Stomach (tissue), 9 donors: ENCODE results near the gene STXBP6. TPM values are rescaled to one million over a fixed set of nuclear protein-coding genes. Genes with fewer than 3 reads are reported as not detected.
"Not testable (repeated sequence)": the region's sequence is repeated elsewhere in the genome, so short reads cannot be mapped to it uniquely, and the experiment has no call there.

ENCODE experiments used
- DNase-seq, 2 donors: peaks; one replicate each; pipeline versions ENCODE4 v3.0.0 to v3.0.0-alpha.2; 2013 to 2019
- H3K27ac ChIP-seq, 5 donors: fragments of 200-600 bp in 4 of 5; sonication (generic) in 4 of 5; one replicate each; pipeline ENCODE4 v1.5.1; 2013 to 2019; ENCODE audit warnings: mild to moderate bottlenecking in 1 of 5, moderate library complexity in 1 of 5
- H3K27me3 ChIP-seq, 3 donors: fragments of 200-600 bp; sonication (generic); one replicate each; pipeline ENCODE4 v1.5.1; 2017 to 2019; ENCODE audit warnings: mixed run types in 1 of 3
- H3K36me3 ChIP-seq, 4 donors: fragments of 200-600 bp; sonication (generic); 1 replicate in 3 of 4; 2 replicates in 1 of 4; pipeline ENCODE4 v1.5.1; 2016 to 2019
- H3K4me1 ChIP-seq, 4 donors: fragments of 200-600 bp; sonication (generic); one replicate each; pipeline ENCODE4 v1.5.1; 2016 to 2019
- H3K4me3 ChIP-seq, 4 donors: fragments of 200-600 bp; sonication (generic) in 3 of 4; one replicate each; pipeline ENCODE4 v1.5.1; 2016 to 2019; ENCODE audit warnings: mild to moderate bottlenecking in 1 of 4
- H3K9me3 ChIP-seq, 4 donors: fragments of 200-600 bp; sonication (generic); one replicate each; pipeline ENCODE4 v1.5.1; 2016 to 2019
- EP300 ChIP-seq: sonication (generic); formaldehyde crosslinking; IDR thresholded peaks from one replicate; pipeline ENCODE4 v1.6.1; 2017; ENCODE audit warnings: antibody characterized with exemption
- POLR2A ChIP-seq, 4 donors: fragments of 450-650 bp; IDR thresholded peaks; one replicate each; pipeline ENCODE4 v1.6.1; 2016; ENCODE audit warnings: antibody characterized with exemption in 4 of 4, control low read depth in 2 of 4, mild to moderate bottlenecking in 1 of 4, moderate library complexity in 1 of 4
- POLR2AphosphoS5 ChIP-seq, 3 donors: sonication (generic); formaldehyde crosslinking; IDR thresholded peaks; one replicate each; pipeline ENCODE4 v1.6.1; 2016; ENCODE audit warnings: antibody characterized with exemption in 3 of 3
- WGBS, 5 donors: extraction: QIAGEN DNeasy Blood & Tissue Kit in 3 of 5; methylation state at CpG; one replicate each; pipeline versions ENCODE4 v1.1.5 to v1.1.7; 2013 to 2018; 5-methylcytosine and 5-hydroxymethylcytosine counted together
- intact Hi-C: fragments of 100-400 bp; cut with DNase I; formaldehyde crosslinking; loops from one replicate; pipeline ENCODE4 v1.15.1; 2023; ENCODE audit warnings: low total_unique reads
- polyA plus RNA-seq, 3 donors: library from polyadenylated mRNA; stranded (reverse); fragments of 200-250 nt; gene quantifications; one replicate each; pipeline ENCODE4 v1.2.3, GENCODE V29; 2013
- total RNA-seq, 5 donors: library from RNA; depleted of rRNA; stranded (reverse); fragments of >200 nt; gene quantifications; one replicate each; pipeline versions ENCODE4 v1.1.0 to v1.2.3, GENCODE V29; 2014 to 2016
- TF ChIP-seq, protein P1 (sequence below), 7 experiments: fragments of 450-650 bp in 4 of 7; fragments of 200-600 bp in 3 of 7; sonication (generic) in 3 of 7; IDR thresholded peaks; one replicate each; pipeline ENCODE4 v1.5.1; 2016 to 2019; ENCODE audit warnings: antibody characterized with exemption in 7 of 7, control low read depth in 2 of 7, mild to moderate bottlenecking in 1 of 7
- donor health status: healthy with polysubstance abuse.
- donor health status: Bipolar disorder and iron deficiency.
- donor health status: healthy.

Gene STXBP6
- total and polyA plus RNA-seq, 8 donors, result 7.4 to 37.1 (median 15.2) TPM

- no peak overlapping the region for H3K4me3 ChIP-seq
- intact Hi-C loops, result no loop called here
- no peaks in the 10 kb centered on the region for H3K27me3 ChIP-seq
- WGBS, 5 donors, result 89 to 98% (median 93%) methylated on average over 1 of the region's 1 CpG
- no peak overlapping the region for H3K27ac ChIP-seq
- no peak for TF ChIP-seq POLR2A (IDR thresholded peaks at IDR 0.05)
- peaks cover 0 to 10% (median 0%) of the 10 kb centered on the region in 4 donors for H3K4me1 ChIP-seq
- DNase-seq, result no peak
- no peaks in the 10 kb centered on the region for H3K36me3 ChIP-seq
- no peaks in the 10 kb centered on the region for H3K9me3 ChIP-seq
Observed at GRCh38 chr14:24937300-24937699, 112.6 kb downstream of the STXBP6 start.

GRCh38 chr14:24936773-24937172 is 113.2 kb downstream of the STXBP6 start:
- 95 to 100% (median 98%) methylated on average over 2 of the region's 2 CpGs for WGBS, 5 donors
- H3K4me3 ChIP-seq, intact Hi-C loops, DNase-seq, H3K36me3 ChIP-seq, H3K27me3 ChIP-seq, H3K27ac ChIP-seq, H3K9me3 ChIP-seq: not testable (repeated sequence)
- peaks cover 0 to 10% (median 0%) of the 10 kb centered on the region in 4 donors for H3K4me1 ChIP-seq

DNA sequence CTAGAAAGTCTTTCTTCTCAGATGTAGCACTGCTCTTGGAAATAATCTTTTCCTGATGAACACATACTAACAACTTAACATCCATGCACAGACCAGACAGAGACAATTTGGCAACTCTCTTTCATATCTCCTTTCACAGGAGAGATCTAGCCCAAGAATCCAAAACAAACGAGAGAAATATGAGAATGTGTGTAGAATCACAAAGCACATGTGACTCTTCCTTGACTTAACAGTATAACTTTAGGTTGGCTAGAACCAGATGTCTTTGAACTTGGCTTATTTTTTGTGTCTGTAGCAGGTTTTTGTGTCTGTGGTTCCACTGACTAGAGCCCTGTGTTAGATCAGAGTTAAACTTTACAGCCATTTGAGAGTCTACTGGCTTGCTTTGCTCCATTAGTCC is 114.2 kb downstream of the STXBP6 start:
- TF ChIP-seq POLR2AphosphoS5 (IDR thresholded peaks at IDR 0.05), result no peak
- TF ChIP-seq POLR2A (IDR thresholded peaks at IDR 0.05), result no peak
- TF ChIP-seq, protein P1, sequence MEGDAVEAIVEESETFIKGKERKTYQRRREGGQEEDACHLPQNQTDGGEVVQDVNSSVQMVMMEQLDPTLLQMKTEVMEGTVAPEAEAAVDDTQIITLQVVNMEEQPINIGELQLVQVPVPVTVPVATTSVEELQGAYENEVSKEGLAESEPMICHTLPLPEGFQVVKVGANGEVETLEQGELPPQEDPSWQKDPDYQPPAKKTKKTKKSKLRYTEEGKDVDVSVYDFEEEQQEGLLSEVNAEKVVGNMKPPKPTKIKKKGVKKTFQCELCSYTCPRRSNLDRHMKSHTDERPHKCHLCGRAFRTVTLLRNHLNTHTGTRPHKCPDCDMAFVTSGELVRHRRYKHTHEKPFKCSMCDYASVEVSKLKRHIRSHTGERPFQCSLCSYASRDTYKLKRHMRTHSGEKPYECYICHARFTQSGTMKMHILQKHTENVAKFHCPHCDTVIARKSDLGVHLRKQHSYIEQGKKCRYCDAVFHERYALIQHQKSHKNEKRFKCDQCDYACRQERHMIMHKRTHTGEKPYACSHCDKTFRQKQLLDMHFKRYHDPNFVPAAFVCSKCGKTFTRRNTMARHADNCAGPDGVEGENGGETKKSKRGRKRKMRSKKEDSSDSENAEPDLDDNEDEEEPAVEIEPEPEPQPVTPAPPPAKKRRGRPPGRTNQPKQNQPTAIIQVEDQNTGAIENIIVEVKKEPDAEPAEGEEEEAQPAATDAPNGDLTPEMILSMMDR (IDR thresholded peaks at IDR 0.05), result no peak
- TF ChIP-seq EP300, result no peak
- intact Hi-C loops, result no loop called here

DNA sequence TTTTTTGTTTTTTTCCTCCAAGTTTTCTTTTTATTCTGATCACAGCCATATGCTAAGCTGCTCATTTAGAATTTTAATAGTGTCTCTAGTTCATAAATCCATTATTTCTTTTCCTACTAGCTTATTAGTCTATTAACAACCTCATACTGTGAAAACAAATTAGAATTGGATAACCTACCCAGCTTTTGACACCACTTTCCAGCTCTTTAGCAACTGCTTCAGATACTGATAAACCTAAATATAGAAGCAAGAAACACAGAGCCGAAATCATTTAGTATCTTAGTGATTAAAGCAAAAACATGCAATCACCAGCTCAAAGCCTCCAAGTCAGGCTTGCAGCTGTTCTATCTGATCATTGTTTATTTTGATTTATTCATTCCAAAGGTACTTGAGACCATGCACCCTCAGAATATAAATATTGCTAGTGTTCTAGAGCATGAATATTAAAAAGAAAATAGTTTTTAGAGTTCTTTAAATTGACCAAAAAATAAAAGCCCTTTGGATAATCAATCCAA is 121.5 kb downstream of the STXBP6 start:
- Histone ChIP-seq H3K27ac (no peak overlapping the region), H3K9me3 (no peaks in the 10 kb centered on the region), H3K36me3 (no peaks in the 10 kb centered on the region), H3K4me1 (peaks cover 0 to 24% (median 6%) of the 10 kb centered on the region in 4 donors), H3K4me3 (no peak overlapping the region), H3K27me3 (no peaks in the 10 kb centered on the region)
- no peak for TF ChIP-seq POLR2AphosphoS5 (IDR thresholded peaks at IDR 0.05)
- TF ChIP-seq EP300, result no peak
- TF ChIP-seq POLR2A (IDR thresholded peaks at IDR 0.05), result no peak
- TF ChIP-seq, protein P1 (IDR thresholded peaks at IDR 0.05), result no peak
- intact Hi-C loops, result no loop called here
- WGBS, 5 donors, result 17 to 41% (median 21%) methylated on average over 1 of the region's 1 CpG
- no peak for DNase-seq

More for the DNA sequence above, 114.2 kb downstream of the STXBP6 start:
- no peak overlapping the region for H3K27ac ChIP-seq
- WGBS, 5 donors, result 45 to 66% (median 60%) methylated on average over 1 of the region's 1 CpG
- peaks cover 0 to 10% (median 0%) of the 10 kb centered on the region in 4 donors for H3K4me1 ChIP-seq
- H3K27me3 ChIP-seq, result no peaks in the 10 kb centered on the region
- H3K9me3 ChIP-seq, result no peaks in the 10 kb centered on the region
- H3K4me3 ChIP-seq, result no peak overlapping the region
- no peaks in the 10 kb centered on the region for H3K36me3 ChIP-seq
- no peak for DNase-seq

GRCh38 chr14:24927809-24928208 is 122.1 kb downstream of the STXBP6 start:
- H3K36me3 ChIP-seq, result no peaks in the 10 kb centered on the region
- peaks cover 0 to 24% (median 6%) of the 10 kb centered on the region in 4 donors for H3K4me1 ChIP-seq
- DNase-seq, result no peak
- no peak overlapping the region for H3K27ac ChIP-seq
- H3K4me3 ChIP-seq, result no peak overlapping the region
- no peak for TF ChIP-seq EP300
- TF ChIP-seq POLR2AphosphoS5 (IDR thresholded peaks at IDR 0.05), result no peak
- TF ChIP-seq POLR2A (IDR thresholded peaks at IDR 0.05), result no peak
- intact Hi-C loops, result no loop called here
- H3K9me3 ChIP-seq, result no peaks in the 10 kb centered on the region
- no peaks in the 10 kb centered on the region for H3K27me3 ChIP-seq
- 33 to 58% (median 49%) methylated on average over 4 of the region's 4 CpGs for WGBS, 5 donors

- intact Hi-C loops, result no loop called here
- H3K27ac ChIP-seq, result no peak overlapping the region
- DNase-seq, result no peak
- WGBS, 5 donors, result 82 to 92% (median 90%) methylated on average over 5 of the region's 5 CpGs
- no peak overlapping the region for H3K4me3 ChIP-seq
- no peaks in the 10 kb centered on the region for H3K36me3 ChIP-seq
- no peaks in the 10 kb centered on the region for H3K27me3 ChIP-seq
- H3K4me1 ChIP-seq, result peaks cover 0 to 24% (median 6%) of the 10 kb centered on the region in 4 donors
- TF ChIP-seq POLR2AphosphoS5 (IDR thresholded peaks at IDR 0.05) (no peak), EP300 (no peak), POLR2A (IDR thresholded peaks at IDR 0.05) (no peak)
- TF ChIP-seq, protein P1 (IDR thresholded peaks at IDR 0.05), result no peak
- no peaks in the 10 kb centered on the region for H3K9me3 ChIP-seq
Observed at GRCh38 chr14:24925771-24926374, 124.1 kb downstream of the STXBP6 start.
